ENCODE data around the gene ANO9.

GRCh38 chr11:473962-474785 lies 32.4 kb upstream of the ANO9 start:
- TF ChIP-seq CTCF (conservative IDR thresholded peaks at IDR 0.05; ENCODE audit: low read depth in 2 of 2) = no peak
- TF ChIP-seq EZH2 (IDR thresholded peaks at IDR 0.05; ENCODE audit: low read depth, unreplicated experiment) = no peak
- TF ChIP-seq REST (IDR thresholded peaks at IDR 0.05; ENCODE audit: unreplicated experiment) = no peak
- TF ChIP-seq CREB1 (CRISPR knock-in tag; IDR thresholded peaks at IDR 0.05; ENCODE audit: low read depth) = no peak
- TF ChIP-seq JUNB (IDR thresholded peaks at IDR 0.05; ENCODE audit: unreplicated experiment) = no peak
- no peak for TF ChIP-seq ZNF331 (CRISPR knock-in tag; IDR thresholded peaks at IDR 0.05; ENCODE audit: low read depth)
- TF ChIP-seq POLR2AphosphoS5 (IDR thresholded peaks at IDR 0.05; ENCODE audit: low read depth) = no peak
- TF ChIP-seq STAT1 (IDR thresholded peaks at IDR 0.05; ENCODE audit: unreplicated experiment) = no peak
